HepG2 (cell line): Measurements from ENCODE around the gene COL18A1. TPM values are rescaled to one million over a fixed set of nuclear protein-coding genes. Genes with fewer than 3 reads are reported as not detected.

ENCODE experiments used
- ATAC-seq: fragments of 200-7000 bp; cut with Tn5 transposase; 3 replicates; pipeline ENCODE4 v1.9.1; 2020; ENCODE audit warnings: mild to moderate bottlenecking, moderate library complexity
- BruUV-seq: library from RNA; stranded (reverse); fragments of 400-500 nt; replicated peaks from 2 replicates; lab custom pipeline; 2021; lab: Mats Ljungman, UMichigan
- CTCF ChIA-PET: fragments of 300-600 bp; formaldehyde crosslinking; extraction: SDS; loops from one replicate; lab custom pipeline; 2021; ENCODE audit warnings: low total read pairs, inconsistent platforms, low intra/inter-chr PET ratio; lab: Yijun Ruan, JAX
- POLR2A ChIA-PET: fragments of 350-600 bp; sonication (Branson Sonifier 250); formaldehyde crosslinking; loops from one replicate; lab custom pipeline; 2020; ENCODE audit warnings: antibody characterized with exemption, inconsistent platforms; lab: Yijun Ruan, JAX
- DNase-seq: peaks from one replicate; pipeline ENCODE4 v3.0.0-alpha.2; 2015; ENCODE audit warnings: low spot score
- FAIRE-seq: peaks from 3 replicates; lab custom pipeline; 2011; peaks lifted over from hg19 to GRCh38; lab: Jason Lieb, UNC
- H2AFZ ChIP-seq: one replicate; pipeline ENCODE4 v1.6.1; 2011; ENCODE audit warnings: low read length, inconsistent platforms
- H3K27ac ChIP-seq: fragments of 300-600 bp; 3 replicates; pipeline ENCODE4 v1.8.0; 2011; ENCODE audit warnings: mixed run types, mild to moderate bottlenecking, mixed read lengths, low read length, inconsistent platforms; ENCODE audit not compliant: insufficient read depth; ENCODE audit errors: extremely low read length
- H3K27me3 ChIP-seq, 2 experiments: fragments of 200-600 bp in 1 of 2; 2 replicates in 1 of 2; 3 replicates in 1 of 2; pipeline versions ENCODE4 v1.6.0 to v1.8.0; 2011; ENCODE audit warnings: low read length in 2 of 2, mild to moderate bottlenecking in 2 of 2, moderate library complexity in 2 of 2, inconsistent platforms in 1 of 2; ENCODE audit not compliant: insufficient read depth in 2 of 2, control insufficient read depth in 1 of 2
- H3K36me3 ChIP-seq, 2 experiments: fragments of 200-600 bp in 1 of 2; replicated peaks in 1 of 2; 2 replicates in 1 of 2; 3 replicates in 1 of 2; pipeline versions ENCODE4 v1.5.1 to v1.8.0; 2011; ENCODE audit warnings: low read length in 2 of 2, inconsistent platforms in 1 of 2; ENCODE audit not compliant: insufficient read depth in 2 of 2, control insufficient read depth in 1 of 2
- H3K4me1 ChIP-seq: 2 replicates; pipeline ENCODE4 v1.5.1; 2012; ENCODE audit warnings: low read length, inconsistent platforms; ENCODE audit not compliant: insufficient read depth
- H3K4me2 ChIP-seq: 2 replicates; pipeline ENCODE4 v1.6.0; 2011; ENCODE audit warnings: low read depth, low read length, inconsistent platforms
- H3K4me3 ChIP-seq, 3 experiments: fragments of 200-600 bp in 1 of 3; sonication (generic), shearing (Covaris generic) in 1 of 3; replicated peaks in 1 of 3; 2 replicates each; pipeline ENCODE4 v1.5.1; 2011 to 2016; ENCODE audit warnings: low read length in 3 of 3, inconsistent platforms in 2 of 3, low read depth in 2 of 3, mild to moderate bottlenecking in 2 of 3, control low read depth in 1 of 3, mixed read lengths in 1 of 3; ENCODE audit not compliant: insufficient read depth in 1 of 3
- H3K79me2 ChIP-seq: one replicate; pipeline ENCODE4 v1.6.1; 2011; ENCODE audit warnings: low read length, inconsistent platforms; ENCODE audit not compliant: insufficient read depth
- H3K9ac ChIP-seq: 2 replicates; pipeline ENCODE4 v1.6.0; 2011; ENCODE audit warnings: mild to moderate bottlenecking, low read depth, low read length, inconsistent platforms; ENCODE audit not compliant: insufficient read depth
- H3K9me3 ChIP-seq: 2 replicates; pipeline ENCODE4 v1.5.1; 2012; ENCODE audit warnings: mild to moderate bottlenecking, low read length
- H4K20me1 ChIP-seq: 2 replicates; pipeline ENCODE4 v1.6.0; 2011; ENCODE audit warnings: inconsistent platforms, mild to moderate bottlenecking, low read length, moderate library complexity; ENCODE audit not compliant: insufficient read depth
- ETS1 ChIP-seq: sonication (generic); formaldehyde crosslinking; IDR thresholded peaks from 2 replicates; pipeline ENCODE4 v1.4.0; 2020; ENCODE audit warnings: missing genetic modification reagents
- HNRNPUL1 ChIP-seq: fragments of 200-400 bp; formaldehyde crosslinking; IDR thresholded peaks from 2 replicates; pipeline ENCODE4 v1.6.1; 2017; ENCODE audit warnings: low read depth, mild to moderate bottlenecking, low read length, moderate library complexity
- MED8 ChIP-seq: sonication (generic); formaldehyde crosslinking; IDR thresholded peaks from 2 replicates; pipeline ENCODE4 v1.8.1; 2023; ENCODE audit warnings: mild to moderate bottlenecking, missing genetic modification reagents; ENCODE audit not compliant: insufficient replicate concordance
- NCOR1 ChIP-seq: fragments of 200-600 bp; sonication (generic); IDR thresholded peaks from 2 replicates; pipeline ENCODE4 v1.7.0; 2017; ENCODE audit warnings: antibody characterized with exemption, low read length, borderline replicate concordance
- NRL ChIP-seq: sonication (generic); formaldehyde crosslinking; IDR thresholded peaks from 2 replicates; pipeline ENCODE4 v1.5.0; 2020; ENCODE audit warnings: missing genetic modification reagents, mild to moderate bottlenecking, moderate library complexity, borderline replicate concordance
- REL ChIP-seq: sonication (generic); formaldehyde crosslinking; conservative IDR thresholded peaks from 2 replicates; pipeline ENCODE4 v1.8.0; 2022; ENCODE audit warnings: mild to moderate bottlenecking, missing genetic modification reagents, moderate library complexity
- ZBTB43 ChIP-seq: sonication (generic); formaldehyde crosslinking; conservative IDR thresholded peaks from 2 replicates; pipeline ENCODE4 v1.4.0; 2020; ENCODE audit warnings: missing genetic modification reagents
- ZNF24 ChIP-seq: fragments of 450-650 bp; IDR thresholded peaks from 2 replicates; pipeline ENCODE4 v1.6.1; 2017; ENCODE audit warnings: antibody characterized with exemption, mild to moderate bottlenecking
- ZNF44 ChIP-seq: sonication (generic); formaldehyde crosslinking; IDR thresholded peaks from 2 replicates; pipeline ENCODE4 v1.5.1; 2020; ENCODE audit warnings: mild to moderate bottlenecking, missing genetic modification reagents
- WGBS: methylation state at CpG from one replicate; pipeline ENCODE4 v1.1.6; 2017; ENCODE audit warnings: low lambda C conversion rate; 5-methylcytosine and 5-hydroxymethylcytosine counted together
- in situ Hi-C: cut with HindIII; loops from 2 replicates; pipeline ENCODE4 v1.10.0; 2017; ENCODE audit warnings: low pct_unique_long_range_greater_than_20kb; ENCODE audit not compliant: extremely low pct_ligation_motif_present
- intact Hi-C: fragments of 100-400 bp; cut with micrococcal nuclease; formaldehyde crosslinking; loops from one replicate; pipeline ENCODE4 v1.10.0; 2022; ENCODE audit not compliant: unreplicated experiment
- polyA plus RNA-seq, 8 experiments: library from polyadenylated mRNA; depleted of rRNA in 3 of 8; stranded (reverse) in 7 of 8; unstranded in 1 of 8; fragments of >200 nt; fragmentation: Illumina TruSeq in 4 of 8; extraction: Trizol in 4 of 8; gene quantifications; 2 replicates each; pipeline versions ENCODE4 v1.2.1 to v1.2.3, GENCODE V29; 2011 to 2016; ENCODE audit warnings: low read depth in 4 of 8, missing spikeins in 1 of 8, mixed read lengths in 1 of 8; ENCODE audit not compliant: insufficient read depth in 1 of 8
- total RNA-seq, 5 experiments: library from RNA; depleted of rRNA; stranded (reverse); fragments of >200 nt; fragmentation: Illumina TruSeq; extraction: Trizol; gene quantifications; 2 replicates each; pipeline ENCODE4 v1.2.3, GENCODE V29; 2016; ENCODE audit warnings: low read depth in 1 of 5

The COL18A1 gene
- total and polyA plus RNA-seq, 2 of the 13 experiments (the other 11 are each of a cell fraction or from before 2014, with no cell fraction given), result 79.0 to 102 TPM

- Histone ChIP-seq H3K27me3 (no peaks in the 10 kb centered on the region), H4K20me1 (no peaks in the 10 kb centered on the region), H2AFZ (no peak overlapping the region), H3K27ac (no peak overlapping the region), H3K79me2 (peaks cover 24% of the 10 kb centered on the region), H3K4me1 (peaks cover 75% of the 10 kb centered on the region), H3K4me2 (no peak overlapping the region), H3K4me3 (no peak overlapping the region), H3K9me3 (peaks cover 15% of the 10 kb centered on the region), H3K9ac (no peak overlapping the region), H3K36me3 (peaks cover 5 to 25% of the 10 kb centered on the region in 2 experiments)
- FAIRE-seq, result no peak
- no peak for ATAC-seq
- ChIA-PET CTCF (no interaction called here), POLR2A (interaction anchor here (0.9 kb wide), 1 partner anchor 8 kb away, joined by 4 read pairs; no protein-coding TSS in a partner anchor)
- in situ Hi-C loops, result no loop called here
- WGBS, result 97% methylated on average over 5 of the region's 7 CpGs
- intact Hi-C loops, result no loop called here
- no peak for DNase-seq
- no TSS peak for BruUV-seq
- TF ChIP-seq ETS1 (no peak), NRL (0 out of 2 replicates have a peak, but pooled peaks have one; percentile 29)
Measured at GRCh38 chr21:45463871-45464270, 58.9 kb downstream of the COL18A1 start.

GRCh38 chr21:45464309-45464708, 59.3 kb downstream of the COL18A1 start:
- Histone ChIP-seq H3K4me2 (no peak overlapping the region), H4K20me1 (no peaks in the 10 kb centered on the region), H3K4me3 (no peak overlapping the region)
- BruUV-seq, result no TSS peak
- TF ChIP-seq NCOR1, result no peak
- TF ChIP-seq HNRNPUL1, result no peak
- TF ChIP-seq MED8 (CRISPR knock-in tag), result no peak
- no peak for TF ChIP-seq REL (CRISPR knock-in tag)
- no peak for TF ChIP-seq ZBTB43 (CRISPR knock-in tag)
- no peak for TF ChIP-seq ZNF44 (CRISPR knock-in tag)
- no peak for TF ChIP-seq ZNF24
- TF ChIP-seq, all 625 proteins: peak for 0
- H3K36me3 ChIP-seq, result peaks cover 7 to 27% of the 10 kb centered on the region in 2 experiments
- intact Hi-C loops (no loop called here), in situ Hi-C loops (no loop called here)
- no peak overlapping the region for H3K9ac ChIP-seq
- no peak overlapping the region for H3K27ac ChIP-seq
- H3K79me2 ChIP-seq, result peaks cover 24% of the 10 kb centered on the region
- FAIRE-seq (no peak), DNase-seq (no peak), ATAC-seq (no peak)
- ChIA-PET CTCF (no interaction called here), POLR2A (no interaction called here)
- WGBS, result 100% methylated on average over 1 of the region's 5 CpGs
- peaks cover 15% of the 10 kb centered on the region for H3K9me3 ChIP-seq
- peaks cover 75% of the 10 kb centered on the region for H3K4me1 ChIP-seq
- H2AFZ ChIP-seq, result no peak overlapping the region
- no peaks in the 10 kb centered on the region for H3K27me3 ChIP-seq
